Transverse colon (tissue), 4 donors: ENCODE measurements around the gene FBXO42. TPM values are rescaled to one million over a fixed set of nuclear protein-coding genes. Genes with fewer than 3 reads are reported as not detected.
A peak's percentile ranks its signal among the peaks of the same experiment; 100 is the strongest.
"Not testable (repeated sequence)": the region's sequence is repeated elsewhere in the genome, so short reads cannot be mapped to it uniquely, and the experiment has no call there.

Source experiments
- DNase-seq: peaks from one replicate; pipeline ENCODE4 v3.0.0-alpha.2; 2019
- H3K27ac ChIP-seq, 4 donors: fragments of 200-600 bp; sonication (generic); 2 replicates each; pipeline ENCODE4 v1.5.1; 2016 to 2018; ENCODE audit warnings: inconsistent platforms in 4 of 4
- H3K27me3 ChIP-seq: fragments of 200-600 bp; sonication (generic); 2 replicates; pipeline ENCODE4 v1.5.1; 2017; ENCODE audit warnings: inconsistent platforms
- H3K36me3 ChIP-seq, 4 donors: fragments of 200-600 bp; sonication (generic); 2 replicates each; pipeline ENCODE4 v1.5.1; 2017 to 2019; ENCODE audit warnings: inconsistent platforms in 4 of 4
- H3K4me1 ChIP-seq, 4 donors: fragments of 200-600 bp; sonication (generic); 2 replicates each; pipeline ENCODE4 v1.5.1; 2017 to 2020; ENCODE audit warnings: inconsistent platforms in 4 of 4
- H3K4me3 ChIP-seq, 4 donors: fragments of 200-600 bp; sonication (generic); 1 replicate in 1 of 4; 2 replicates in 3 of 4; pipeline versions ENCODE4 v1.5.1 to v1.6.1; 2017 to 2019; ENCODE audit warnings: inconsistent platforms in 4 of 4
- H3K9me3 ChIP-seq, 2 donors: fragments of 200-600 bp; sonication (generic); 2 replicates each; pipeline ENCODE4 v1.5.1; 2017 to 2019; ENCODE audit warnings: inconsistent platforms in 2 of 2
- CTCF ChIP-seq, 5 experiments: fragments of 200-600 bp in 3 of 5; fragments of 450-650 bp in 2 of 5; sonication (generic) in 3 of 5; IDR thresholded peaks; 1 replicate in 2 of 5; 2 replicates in 3 of 5; pipeline ENCODE4 v1.5.1; 2016 to 2017; ENCODE audit warnings: antibody characterized with exemption in 5 of 5, inconsistent platforms in 3 of 5, mild to moderate bottlenecking in 2 of 5, moderate library complexity in 1 of 5
- EP300 ChIP-seq: sonication (generic); formaldehyde crosslinking; IDR thresholded peaks from one replicate; pipeline ENCODE4 v1.6.1; 2017; ENCODE audit warnings: antibody characterized with exemption, low read depth
- POLR2A ChIP-seq: fragments of 450-650 bp; IDR thresholded peaks from one replicate; pipeline ENCODE4 v1.6.1; 2016; ENCODE audit warnings: antibody characterized with exemption, mild to moderate bottlenecking, moderate library complexity
- POLR2AphosphoS5 ChIP-seq, 3 donors: sonication (generic); formaldehyde crosslinking; IDR thresholded peaks; one replicate each; pipeline ENCODE4 v1.6.1; 2016; ENCODE audit warnings: antibody characterized with exemption in 3 of 3
- WGBS, 2 donors: methylation state at CpG; one replicate each; pipeline ENCODE4 v1.1.5; 2018; ENCODE audit warnings: low coverage in 1 of 2; 5-methylcytosine and 5-hydroxymethylcytosine counted together
- in situ Hi-C, 4 donors: fragments of 200-750 bp; cut with MboI; loops; one replicate each; pipeline versions ENCODE4 v1.15.0 to v1.15.1; 2017; ENCODE audit warnings: low sequenced_read_pairs in 3 of 4, low pct_ligation_motif_present in 1 of 4, low pct_unique_long_range_greater_than_20kb in 1 of 4
- intact Hi-C: fragments of 100-400 bp; cut with DNase I; formaldehyde crosslinking; loops from one replicate; pipeline ENCODE4 v1.15.1; 2023; ENCODE audit warnings: low total_unique reads
- total RNA-seq, 4 donors: library from RNA; depleted of rRNA; stranded (reverse); fragments of >200 nt; gene quantifications; one replicate each; pipeline ENCODE4 v1.1.0, GENCODE V29; 2016

FBXO42 gene
- total RNA-seq, 4 donors from 2014 or later: 15.7 to 25.4 (median 18.8) TPM

DNA sequence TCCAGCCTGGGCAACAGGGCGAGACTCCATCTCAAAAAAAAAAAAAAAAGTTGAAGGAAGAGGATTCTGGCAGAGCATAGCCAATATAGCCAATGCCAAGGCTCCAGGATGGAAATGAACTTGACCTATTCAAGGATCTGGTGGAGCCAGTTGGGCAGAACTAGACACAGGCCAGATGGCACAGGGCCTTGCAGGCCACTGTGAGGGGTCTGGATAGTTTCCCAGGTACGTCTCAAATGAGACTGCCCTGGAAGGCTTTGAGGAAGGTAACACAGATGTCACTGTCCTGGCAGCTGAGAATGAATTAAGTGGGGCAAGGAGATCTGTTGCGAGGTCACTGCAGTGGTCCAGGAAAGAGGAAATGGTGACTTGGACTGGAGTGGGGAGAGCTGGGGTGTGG is 127.8 kb downstream of the FBXO42 start:
- H3K4me1 ChIP-seq: peaks cover 0 to 19% (median 4%) of the 10 kb centered on the region in 4 donors
- in situ Hi-C loops (loop anchor here in 1 of 4 donors (25.0 kb wide), 1 partner anchor 138 kb away; the partner anchor contains the start of genes FBXO42 and SZRD1), intact Hi-C loops (no loop called here)
- H3K4me3 ChIP-seq: no peak overlapping the region
- peaks cover 25% of the 10 kb centered on the region for H3K27me3 ChIP-seq
- WGBS, 2 donors: 84% methylated on average over 3 of the region's 3 CpGs; no CpG with 5 or more reads in 1 of the 2 donors
- DNase-seq: no peak
- TF ChIP-seq CTCF (IDR thresholded peaks at IDR 0.05) (no peak), POLR2AphosphoS5 (IDR thresholded peaks at IDR 0.05) (no peak), EP300 (no peak), POLR2A (no peak)
- no peak overlapping the region for H3K27ac ChIP-seq
- H3K36me3 ChIP-seq: no peaks in the 10 kb centered on the region
- no peaks in the 10 kb centered on the region for H3K9me3 ChIP-seq

DNA sequence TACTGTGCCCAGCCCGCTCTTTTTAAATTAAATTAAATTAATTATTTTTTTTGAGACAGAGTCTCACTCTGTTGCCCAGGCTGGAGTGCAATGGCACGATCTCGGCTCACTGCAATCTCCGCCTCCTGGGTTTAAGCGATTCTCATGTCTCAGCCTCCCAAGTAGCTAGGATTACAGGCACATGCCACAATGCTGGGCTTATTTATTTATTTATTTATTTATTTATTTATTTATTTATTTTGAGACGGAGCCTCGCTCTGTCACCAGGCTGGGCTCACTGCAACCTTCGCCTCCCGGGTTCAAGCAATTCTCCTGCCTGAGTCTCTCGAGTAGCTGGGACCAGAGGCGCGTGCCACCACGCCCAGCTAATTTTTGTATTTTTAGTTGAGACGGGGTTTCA is 129.6 kb downstream of the FBXO42 start:
- intact Hi-C loops, DNase-seq, H3K27ac ChIP-seq, H3K36me3 ChIP-seq, H3K9me3 ChIP-seq, H3K4me3 ChIP-seq: not testable (repeated sequence)
- in situ Hi-C loops: loop anchor here in 1 of 4 donors (25.0 kb wide), 1 partner anchor 140 kb away; the partner anchor contains the start of genes FBXO42 and SZRD1
- 88 to 91% methylated on average over 14 of the region's 14 CpGs for WGBS, 2 donors
- H3K27me3 ChIP-seq: peaks cover 18% of the 10 kb centered on the region
- peaks cover 5 to 21% (median 11%) of the 10 kb centered on the region in 4 donors for H3K4me1 ChIP-seq

DNA sequence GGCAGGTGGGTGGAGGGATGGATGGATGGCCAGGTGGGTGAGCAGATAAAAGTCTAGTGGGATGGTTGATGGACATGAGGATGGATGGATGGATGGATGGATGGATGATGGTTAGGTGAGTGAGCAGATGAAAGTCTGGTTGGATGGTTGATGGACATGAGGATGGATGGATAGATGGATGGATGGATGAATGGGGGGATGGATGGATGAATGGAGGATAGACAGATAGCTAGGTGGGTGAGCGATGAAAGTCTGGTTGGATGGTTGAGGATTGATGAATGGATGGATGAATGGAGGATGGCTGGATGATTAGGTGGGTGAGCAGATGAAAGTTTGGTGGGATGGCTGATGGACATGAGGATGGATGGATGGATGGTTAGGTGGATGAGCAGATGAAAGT is 130.8 kb downstream of the FBXO42 start:
- Histone ChIP-seq H3K27ac (no peak overlapping the region), H3K4me3 (no peak overlapping the region), H3K36me3 (no peaks in the 10 kb centered on the region), H3K4me1 (peaks cover 7 to 16% (median 13%) of the 10 kb centered on the region in 4 donors), H3K9me3 (no peaks in the 10 kb centered on the region), H3K27me3 (peaks cover 6% of the 10 kb centered on the region)
- 98 to 100% methylated on average over 1 of the region's 1 CpG for WGBS, 2 donors
- TF ChIP-seq POLR2AphosphoS5 (IDR thresholded peaks at IDR 0.05) (no peak), CTCF (IDR thresholded peaks at IDR 0.05) (no peak), POLR2A (no peak), EP300 (no peak)
- in situ Hi-C loops (loop anchor here in 1 of 4 donors (25.0 kb wide), 1 partner anchor 141 kb away; the partner anchor contains the start of genes FBXO42 and SZRD1), intact Hi-C loops (no loop called here)
- no peak for DNase-seq

- H3K4me3 ChIP-seq: no peak overlapping the region
- no peak for DNase-seq
- in situ Hi-C loops: loop anchor here in 1 of 4 donors (25.0 kb wide), 1 partner anchor 142 kb away; the partner anchor contains the start of genes FBXO42 and SZRD1
- 80% methylated on average over 4 of the region's 4 CpGs; no CpG with 5 or more reads in 1 of the 2 donors for WGBS, 2 donors
- intact Hi-C loops: no loop called here
- TF ChIP-seq POLR2AphosphoS5 (IDR thresholded peaks at IDR 0.05) (no peak), POLR2A (no peak), EP300 (no peak), CTCF (IDR thresholded peaks at IDR 0.05) (no peak)
- peak overlapping the region in 1 of 4 donors; percentile 30 for H3K27ac ChIP-seq
- peaks cover 7 to 23% (median 17%) of the 10 kb centered on the region in 4 donors for H3K4me1 ChIP-seq
- no peaks in the 10 kb centered on the region for H3K27me3 ChIP-seq
- no peaks in the 10 kb centered on the region for H3K9me3 ChIP-seq
- H3K36me3 ChIP-seq: no peaks in the 10 kb centered on the region
These were observed 132.2 kb downstream of the FBXO42 start for GRCh38 chr1:16219968-16220500.
